HEK293T (cell line): ENCODE data around the gene CMTM4.

Source experiments
- NFRKB ChIP-seq: fragments of 450-650 bp; IDR thresholded peaks from 2 replicates; pipeline ENCODE4 v1.6.1; 2016; ENCODE audit warnings: mild to moderate bottlenecking, moderate library complexity
- SP1 ChIP-seq: fragments of 450-650 bp; IDR thresholded peaks from 2 replicates; pipeline ENCODE4 v1.6.1; 2017
- SUZ12 ChIP-seq: fragments of 450-650 bp; IDR thresholded peaks from 2 replicates; pipeline ENCODE4 v1.6.1; 2016; ENCODE audit warnings: mild to moderate bottlenecking

DNA sequence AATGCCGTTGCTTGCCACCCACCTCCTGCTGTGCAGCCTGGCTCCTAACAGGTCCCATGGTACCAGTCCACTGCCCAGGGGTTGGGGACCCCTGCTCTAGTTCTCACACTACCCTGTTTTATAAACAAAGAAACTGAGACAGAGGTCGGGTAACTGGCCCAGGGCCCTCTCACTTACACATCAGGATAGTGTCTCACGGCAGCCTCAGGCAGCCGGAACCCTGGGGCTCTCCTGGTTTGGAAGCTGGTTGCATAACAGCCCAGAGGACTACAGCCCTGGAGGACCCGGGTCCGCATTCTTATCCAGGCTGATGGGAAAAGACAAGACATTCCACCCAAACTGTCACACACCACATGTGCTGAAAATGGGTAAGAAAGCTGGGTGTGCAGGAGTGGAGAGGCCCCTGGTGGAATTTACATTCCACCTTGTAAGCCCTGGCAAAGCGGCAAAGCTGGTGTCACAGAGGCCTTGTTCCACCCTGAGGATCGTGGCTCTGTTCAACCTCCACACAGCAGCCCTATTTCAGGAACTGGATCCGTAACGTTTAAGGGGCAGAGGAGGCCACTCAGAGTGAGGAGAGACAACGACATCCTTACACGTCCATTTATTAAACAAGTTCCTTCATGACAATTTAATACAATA is 82.3 kb downstream of the CMTM4 start:
- no peak for TF ChIP-seq SUZ12
- TF ChIP-seq SP1: no peak
- no peak for TF ChIP-seq NFRKB
